Bronchial epithelial cell (primary cell): Measurements from ENCODE around the gene EPS15. TPM values are rescaled to one million over a fixed set of nuclear protein-coding genes. Genes with fewer than 3 reads are reported as not detected.

Experiments
- DNase-seq: peaks from one replicate; pipeline ENCODE4 v3.0.0-alpha.2; 2010; ENCODE audit warnings: low read depth
- FAIRE-seq: peaks from 2 replicates; lab custom pipeline; 2011; peaks lifted over from hg19 to GRCh38; lab: Jason Lieb, UNC
- H3K27me3 ChIP-seq: 2 replicates; pipeline ENCODE4 v1.5.1; 2011; ENCODE audit warnings: low read length; ENCODE audit not compliant: control insufficient read depth, insufficient read depth
- H3K36me3 ChIP-seq: 2 replicates; pipeline ENCODE4 v1.5.1; 2011; ENCODE audit warnings: low read length; ENCODE audit not compliant: control insufficient read depth, insufficient read depth
- H3K4me3 ChIP-seq: 2 replicates; pipeline ENCODE4 v1.5.1; 2011; ENCODE audit warnings: mild to moderate bottlenecking, low read depth, low read length, control low read depth
- total RNA-seq: library from RNA; depleted of rRNA; stranded (reverse); fragments of >200 nt; gene quantifications from 2 replicates; pipeline ENCODE4 v1.2.1, GENCODE V29; 2014
- TF ChIP-seq, protein P1 (sequence below): IDR thresholded peaks from 2 replicates; pipeline ENCODE4 v1.5.1; 2011; ENCODE audit warnings: mild to moderate bottlenecking, moderate library complexity, low read length, control low read depth, inconsistent platforms; ENCODE audit not compliant: insufficient read depth, severe bottlenecking

The EPS15 gene
- total RNA-seq, 1 donor from 2014 or later = 34.8 TPM

DNA sequence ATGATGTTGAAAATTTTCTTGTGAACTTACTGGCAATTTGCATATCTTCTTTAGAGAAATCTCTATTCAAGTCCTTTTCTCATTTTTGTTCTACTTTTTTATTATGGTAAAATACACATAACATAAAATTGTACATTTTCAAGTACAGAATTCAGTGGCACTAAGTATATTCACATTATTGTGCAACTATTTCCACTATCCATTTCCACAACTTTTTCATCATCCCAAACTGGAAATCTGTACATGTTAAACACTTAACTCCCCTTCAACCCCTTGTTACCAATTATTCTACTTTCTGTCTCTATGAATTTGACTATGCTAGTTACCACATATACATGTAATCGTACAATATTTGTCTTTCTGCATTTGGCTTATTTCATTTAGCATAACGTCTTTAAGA is 19.4 kb downstream of the EPS15 start:
- Histone ChIP-seq H3K4me3 (no peak overlapping the region), H3K27me3 (no peaks in the 10 kb centered on the region), H3K36me3 (no peaks in the 10 kb centered on the region)
- FAIRE-seq (no peak), DNase-seq (no peak)
- TF ChIP-seq, protein P1, sequence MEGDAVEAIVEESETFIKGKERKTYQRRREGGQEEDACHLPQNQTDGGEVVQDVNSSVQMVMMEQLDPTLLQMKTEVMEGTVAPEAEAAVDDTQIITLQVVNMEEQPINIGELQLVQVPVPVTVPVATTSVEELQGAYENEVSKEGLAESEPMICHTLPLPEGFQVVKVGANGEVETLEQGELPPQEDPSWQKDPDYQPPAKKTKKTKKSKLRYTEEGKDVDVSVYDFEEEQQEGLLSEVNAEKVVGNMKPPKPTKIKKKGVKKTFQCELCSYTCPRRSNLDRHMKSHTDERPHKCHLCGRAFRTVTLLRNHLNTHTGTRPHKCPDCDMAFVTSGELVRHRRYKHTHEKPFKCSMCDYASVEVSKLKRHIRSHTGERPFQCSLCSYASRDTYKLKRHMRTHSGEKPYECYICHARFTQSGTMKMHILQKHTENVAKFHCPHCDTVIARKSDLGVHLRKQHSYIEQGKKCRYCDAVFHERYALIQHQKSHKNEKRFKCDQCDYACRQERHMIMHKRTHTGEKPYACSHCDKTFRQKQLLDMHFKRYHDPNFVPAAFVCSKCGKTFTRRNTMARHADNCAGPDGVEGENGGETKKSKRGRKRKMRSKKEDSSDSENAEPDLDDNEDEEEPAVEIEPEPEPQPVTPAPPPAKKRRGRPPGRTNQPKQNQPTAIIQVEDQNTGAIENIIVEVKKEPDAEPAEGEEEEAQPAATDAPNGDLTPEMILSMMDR = no peak

DNA sequence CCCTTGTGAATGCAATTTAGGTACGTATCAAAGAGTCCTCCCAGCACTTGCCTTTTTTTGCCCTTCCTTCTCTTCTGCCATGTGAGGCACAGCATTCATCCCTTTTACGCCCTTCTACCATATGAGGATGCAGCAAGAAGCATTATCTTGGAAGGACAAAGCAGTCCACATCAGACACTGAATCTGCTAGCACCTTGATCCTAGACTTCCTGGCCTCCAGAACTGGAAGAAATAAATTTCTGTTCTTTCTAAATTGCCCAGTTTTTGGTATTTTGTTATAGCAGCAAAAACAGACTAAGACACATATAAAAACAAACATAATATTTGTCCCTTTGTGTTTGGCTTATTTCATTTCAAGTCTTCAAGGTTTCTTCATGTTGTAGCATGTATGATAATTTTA is 20.1 kb downstream of the EPS15 start:
- Histone ChIP-seq H3K36me3 (no peaks in the 10 kb centered on the region), H3K4me3 (no peak overlapping the region), H3K27me3 (no peaks in the 10 kb centered on the region)
- no peak for FAIRE-seq
- no peak for DNase-seq
- TF ChIP-seq, protein P1 = no peak

DNA sequence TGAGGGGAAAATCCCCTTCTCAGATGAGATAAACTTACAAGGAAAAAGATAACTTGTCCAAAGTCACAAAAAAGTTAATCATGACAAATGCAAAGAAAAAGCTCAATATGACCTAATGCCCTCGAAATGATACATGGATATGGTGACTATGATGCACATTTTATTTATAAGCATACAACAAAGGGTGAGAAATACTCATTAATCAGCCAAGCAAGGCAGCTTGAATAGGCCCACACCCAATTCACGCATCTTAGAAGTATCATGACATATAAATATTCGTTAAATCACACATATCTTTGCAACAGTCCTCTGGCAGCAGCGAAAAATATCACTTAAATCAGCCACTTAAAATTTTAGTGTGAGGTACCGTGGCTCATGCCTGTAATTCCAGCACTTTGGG is 21.7 kb downstream of the EPS15 start:
- Histone ChIP-seq H3K36me3 (no peaks in the 10 kb centered on the region), H3K27me3 (no peaks in the 10 kb centered on the region), H3K4me3 (no peak overlapping the region)
- FAIRE-seq (no peak), DNase-seq (no peak)
- TF ChIP-seq, protein P1 = no peak

DNA sequence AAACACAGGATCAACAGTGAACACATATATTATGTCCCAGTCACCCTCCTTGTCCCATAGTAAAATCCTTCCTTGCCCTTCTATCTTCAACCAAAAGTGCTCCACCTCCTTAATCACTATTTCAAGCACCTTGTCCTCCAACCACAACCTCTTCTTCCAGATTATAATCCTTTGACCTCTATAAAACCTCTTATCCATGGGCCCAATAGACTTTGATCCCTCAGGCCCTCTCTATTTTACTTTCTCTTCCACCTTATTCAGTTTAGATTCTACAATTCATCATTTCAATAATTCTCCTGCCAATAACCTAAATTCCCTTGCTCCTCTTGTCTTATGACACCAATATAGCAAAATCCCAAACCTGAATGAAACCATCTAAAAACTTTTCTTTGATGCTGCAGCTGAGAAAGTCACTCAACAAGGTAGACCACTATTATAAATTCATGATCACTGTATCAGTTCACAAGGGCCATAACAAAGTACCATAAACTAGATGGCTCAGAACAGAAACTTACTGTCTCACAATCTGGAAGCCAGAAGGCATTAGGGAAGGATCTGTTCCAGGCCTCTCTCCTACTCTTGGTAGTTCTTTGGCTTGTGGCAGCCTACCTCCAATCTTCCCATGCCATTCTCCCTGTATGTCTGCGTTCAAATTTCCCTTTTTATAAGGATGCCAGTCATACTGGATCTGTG is 24.8 kb downstream of the EPS15 start:
- DNase-seq (no peak), FAIRE-seq (no peak)
- no peaks in the 10 kb centered on the region for H3K27me3 ChIP-seq
- H3K4me3 ChIP-seq = no peak overlapping the region
- TF ChIP-seq, protein P1 = no peak
- H3K36me3 ChIP-seq = no peaks in the 10 kb centered on the region

DNA sequence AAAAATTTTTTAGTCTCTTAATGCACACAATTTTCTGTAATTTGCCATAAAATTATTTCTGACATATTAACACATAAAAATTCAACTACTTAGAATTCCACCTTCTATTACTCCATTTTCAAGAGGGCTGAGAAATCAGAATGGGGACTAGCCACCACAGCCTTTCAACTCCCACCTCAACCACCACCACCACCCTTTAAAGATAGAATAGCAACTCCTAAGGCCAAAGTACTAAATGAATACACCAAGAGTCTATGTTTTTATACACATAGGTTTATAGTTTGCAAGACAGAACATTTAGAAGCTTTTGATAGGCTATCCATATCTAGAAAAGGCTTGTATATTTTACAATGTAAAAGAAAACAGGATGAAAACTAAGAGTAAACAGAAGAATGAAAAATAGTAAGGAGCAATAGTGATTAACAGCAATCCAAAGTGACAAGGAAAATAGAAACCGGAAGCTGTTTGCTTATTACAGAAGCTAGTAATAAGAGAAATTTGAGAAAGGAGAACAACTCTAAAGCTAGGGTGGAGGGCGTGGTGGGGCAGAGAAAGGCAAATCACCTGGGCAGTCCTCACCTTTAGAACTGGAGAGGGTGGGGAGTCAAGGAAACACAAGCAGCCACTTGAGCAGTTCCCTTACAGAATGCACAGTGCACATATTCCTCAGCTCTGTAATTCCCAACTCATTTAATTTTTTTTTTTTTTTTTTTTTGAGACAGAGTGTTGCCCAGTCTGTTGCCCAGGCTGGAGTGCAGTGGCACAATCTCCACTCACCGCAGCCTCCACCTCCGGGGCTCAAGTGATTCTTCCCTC is 27.7 kb downstream of the EPS15 start:
- no peak for FAIRE-seq
- H3K4me3 ChIP-seq = no peak overlapping the region

More for the DNA sequence above, 27.7 kb downstream of the EPS15 start:
- H3K27me3 ChIP-seq = no peaks in the 10 kb centered on the region
- TF ChIP-seq, protein P1 = no peak
- peak; percentile 21 for DNase-seq
- no peaks in the 10 kb centered on the region for H3K36me3 ChIP-seq
